HCT116 (cell line): ENCODE measurements around the gene CRY1. TPM values are rescaled to one million over a fixed set of nuclear protein-coding genes. Genes with fewer than 3 reads are reported as not detected.

Source experiments
- ATAC-seq: fragments of 200-7000 bp; cut with Tn5 transposase; 2 replicates; pipeline ENCODE4 v1.9.1; 2020; ENCODE audit warnings: mild to moderate bottlenecking, moderate library complexity
- BruUV-seq: library from RNA; stranded (reverse); fragments of 400-500 nt; replicated peaks from 2 replicates; lab custom pipeline; 2021; lab: Mats Ljungman, UMichigan
- CTCF ChIA-PET: fragments of 300-600 bp; sonication (Branson Sonifier 250); formaldehyde crosslinking; loops from one replicate; lab custom pipeline; 2021; ENCODE audit warnings: antibody characterized with exemption; lab: Charles Lee
- POLR2A ChIA-PET: fragments of 300-600, 350-600 bp; sonication (Branson Sonifier 250); formaldehyde crosslinking; loops from one replicate; lab custom pipeline; 2021; ENCODE audit warnings: antibody characterized with exemption; lab: Charles Lee
- RAD21 ChIA-PET, 2 experiments: fragments of 300-600 bp; sonication (Branson Sonifier 250); formaldehyde crosslinking; loops; one replicate each; lab custom pipeline; 2023; ENCODE audit warnings: low total read pairs in 2 of 2; ENCODE audit not compliant: uncharacterized antibody in 2 of 2, unreplicated experiment in 2 of 2, low non-redundant PET in 1 of 2; lab: Charles Lee
- DNase-seq: peaks from one replicate; pipeline ENCODE4 v3.0.0-alpha.2; 2010; ENCODE audit warnings: low read depth, low spot score
- H2AFZ ChIP-seq: fragments of 200-600 bp; shearing (Covaris generic), sonication (generic); 2 replicates; pipeline ENCODE4 v1.6.1; 2017; ENCODE audit warnings: low read depth, mixed run types, mixed read lengths, antibody characterized with exemption, low read length; ENCODE audit not compliant: poor library complexity, severe bottlenecking
- H3K27ac ChIP-seq: 2 replicates; pipeline ENCODE4 v1.5.1; 2012; ENCODE audit warnings: low read depth, low read length
- H3K27me3 ChIP-seq: fragments of 200-600 bp; sonication (generic); 2 replicates; pipeline ENCODE4 v1.6.1; 2016; ENCODE audit warnings: mixed run types, low read length, mixed read lengths; ENCODE audit not compliant: insufficient read depth
- H3K36me3 ChIP-seq, 2 experiments: fragments of 200-500 bp in 1 of 2; fragments of 200-600 bp in 1 of 2; sonication (Bioruptor generic) in 1 of 2; sonication (generic) in 1 of 2; 2 replicates each; pipeline versions ENCODE4 v1.5.1 to v1.6.1; 2014 to 2016; ENCODE audit warnings: low read length in 2 of 2, inconsistent platforms in 1 of 2, mixed read lengths in 1 of 2, mixed run types in 1 of 2; ENCODE audit not compliant: insufficient read depth in 2 of 2, control insufficient read depth in 1 of 2
- H3K4me1 ChIP-seq, 2 experiments: fragments of 200-600 bp in 1 of 2; sonication (generic) in 1 of 2; 2 replicates each; pipeline versions ENCODE4 v1.5.1 to v1.6.1; 2012 to 2017; ENCODE audit warnings: low read length in 2 of 2, inconsistent platforms in 1 of 2, mild to moderate bottlenecking in 1 of 2, mixed read lengths in 1 of 2, mixed run types in 1 of 2, moderate library complexity in 1 of 2; ENCODE audit not compliant: insufficient read depth in 2 of 2, control insufficient read depth in 1 of 2
- H3K4me2 ChIP-seq: fragments of 200-600 bp; sonication (generic); 2 replicates; pipeline ENCODE4 v1.6.1; 2017; ENCODE audit warnings: mixed run types, low read length, mixed read lengths
- H3K4me3 ChIP-seq, 2 experiments: fragments of 200-600 bp in 1 of 2; sonication (generic) in 1 of 2; replicated peaks in 1 of 2; 2 replicates each; pipeline ENCODE4 v1.5.1; 2011 to 2016; ENCODE audit warnings: low read length in 2 of 2, control low read depth in 1 of 2, low read depth in 1 of 2, mild to moderate bottlenecking in 1 of 2, mixed read lengths in 1 of 2, mixed run types in 1 of 2
- H3K79me2 ChIP-seq: fragments of 200-600 bp; sonication (generic); 2 replicates; pipeline ENCODE4 v1.6.1; 2017; ENCODE audit warnings: mild to moderate bottlenecking, mixed run types, low read length, moderate library complexity, mixed read lengths; ENCODE audit not compliant: insufficient read depth
- H3K9ac ChIP-seq: fragments of 200-600 bp; sonication (generic); 2 replicates; pipeline ENCODE4 v1.6.1; 2016; ENCODE audit warnings: low read length, mixed read lengths
- H3K9me2 ChIP-seq: fragments of 200-600 bp; sonication (generic), shearing (Covaris generic); 2 replicates; pipeline ENCODE4 v1.6.1; 2017; ENCODE audit warnings: mixed run types, mild to moderate bottlenecking, moderate library complexity; ENCODE audit not compliant: insufficient read depth
- H3K9me3 ChIP-seq, 2 experiments: fragments of 200-500 bp in 1 of 2; fragments of 200-600 bp in 1 of 2; sonication (Bioruptor generic) in 1 of 2; sonication (generic) in 1 of 2; 2 replicates each; pipeline ENCODE4 v1.6.1; 2014 to 2017; ENCODE audit warnings: low read length in 2 of 2, mixed read lengths in 2 of 2, inconsistent platforms in 1 of 2, low read depth in 1 of 2, mild to moderate bottlenecking in 1 of 2, mixed run types in 1 of 2, moderate library complexity in 1 of 2; ENCODE audit not compliant: control insufficient read depth in 1 of 2, insufficient read depth in 1 of 2
- H4K20me1 ChIP-seq: fragments of 200-600 bp; sonication (generic), shearing (Covaris generic); 2 replicates; pipeline ENCODE4 v1.6.1; 2017; ENCODE audit warnings: mixed run types, mild to moderate bottlenecking, moderate library complexity; ENCODE audit not compliant: insufficient read depth
- CBX3 ChIP-seq: IDR thresholded peaks from 2 replicates; pipeline ENCODE4 v1.6.1; 2012; ENCODE audit warnings: low read depth
- ELF1 ChIP-seq: IDR thresholded peaks from 2 replicates; pipeline ENCODE4 v1.6.1; 2012; ENCODE audit warnings: low read depth, borderline replicate concordance
- EZH2 ChIP-seq: fragments of 200-600 bp; sonication (generic); IDR thresholded peaks from 2 replicates; pipeline ENCODE4 v1.6.1; 2017; ENCODE audit warnings: antibody characterized with exemption, mixed run types
- EZH2phosphoT487 ChIP-seq: fragments of 200-600 bp; IDR thresholded peaks from 2 replicates; pipeline ENCODE4 v1.6.1; 2018; ENCODE audit warnings: antibody characterized with exemption, borderline replicate concordance
- POLR2A ChIP-seq: IDR thresholded peaks from 2 replicates; pipeline ENCODE4 v1.7.0; 2011; ENCODE audit warnings: borderline replicate concordance; ENCODE audit not compliant: insufficient read depth, insufficient read length; ENCODE audit errors: extremely low read depth
- POLR2AphosphoS5 ChIP-seq: IDR thresholded peaks from 2 replicates; pipeline ENCODE4 v1.6.1; 2011; ENCODE audit warnings: mild to moderate bottlenecking, low read depth, low read length, moderate library complexity
- RAD21 ChIP-seq: IDR thresholded peaks from 2 replicates; pipeline ENCODE4 v1.6.1; 2012; ENCODE audit warnings: low read depth, mild to moderate bottlenecking
- SIN3A ChIP-seq: IDR thresholded peaks from 2 replicates; pipeline ENCODE4 v1.6.1; 2012; ENCODE audit warnings: low read depth
- SP1 ChIP-seq: IDR thresholded peaks from 2 replicates; pipeline ENCODE4 v1.6.1; 2012; ENCODE audit warnings: low read depth
- SRF ChIP-seq: IDR thresholded peaks from 2 replicates; pipeline ENCODE4 v1.6.1; 2012; ENCODE audit warnings: low read depth
- TCF7L2 ChIP-seq: IDR thresholded peaks from 2 replicates; pipeline ENCODE4 v1.7.0; 2011; ENCODE audit warnings: borderline replicate concordance, inconsistent platforms; ENCODE audit not compliant: insufficient read depth, insufficient read length; ENCODE audit errors: extremely low read depth
- ZBTB33 ChIP-seq: IDR thresholded peaks from 2 replicates; pipeline ENCODE4 v1.6.1; 2011; ENCODE audit warnings: mild to moderate bottlenecking, low read length, moderate library complexity; ENCODE audit not compliant: insufficient replicate concordance; ENCODE audit errors: extremely low read depth
- ZFX ChIP-seq: fragments of 450-650 bp; IDR thresholded peaks from 2 replicates; pipeline ENCODE4 v1.6.1; 2017
- intact Hi-C: fragments of 100-400 bp; cut with micrococcal nuclease; formaldehyde crosslinking; loops from 2 replicates; pipeline ENCODE4 v1.10.0; 2022
- total RNA-seq: library from RNA; stranded (reverse); gene quantifications from one replicate; pipeline ENCODE4 v1.2.1, GENCODE V29; 2021; ENCODE audit not compliant: unreplicated experiment

CRY1 gene
- total RNA-seq, 1 experiment from 2014 or later: 16.3 TPM

- no peak overlapping the region for H3K27ac ChIP-seq
- ChIA-PET RAD21 (interaction anchor here in 1 of 2 experiments (0.6 kb wide), 1 partner anchor 801 kb away, joined by 3 read pairs; no protein-coding TSS in a partner anchor), POLR2A (no interaction called here), CTCF (interaction anchor here (0.8 to 11.6 kb wide), 4 partner anchors 482 to 548 kb away, joined by 3 to 141 read pairs (median 4); no protein-coding TSS in a partner anchor)
- ATAC-seq: no peak
- H2AFZ ChIP-seq: no peak overlapping the region
- no peak overlapping the region for H3K4me3 ChIP-seq
- no peak overlapping the region for H3K9ac ChIP-seq
- intact Hi-C loops: loop anchor here (1.0 kb wide), 1 partner anchor 480 kb away; no protein-coding TSS in a partner anchor
- no peak overlapping the region for H3K4me2 ChIP-seq
- H3K27me3 ChIP-seq: no peaks in the 10 kb centered on the region
- H3K4me1 ChIP-seq: peaks cover 0 to 6% of the 10 kb centered on the region in 2 experiments; a peak in 1 of 4 replicates
- no peaks in the 10 kb centered on the region for H3K79me2 ChIP-seq
- no peaks in the 10 kb centered on the region for H3K36me3 ChIP-seq
- no peaks in the 10 kb centered on the region for H4K20me1 ChIP-seq
- no peak for DNase-seq
- H3K9me2 ChIP-seq: no peaks in the 10 kb centered on the region
- TF ChIP-seq SP1 (no peak), ZFX (no peak), RAD21 (no peak), CBX3 (no peak), ELF1 (no peak), EZH2phosphoT487 (no peak), ZBTB33 (no peak), SRF (no peak), POLR2AphosphoS5 (no peak), TCF7L2 (no peak), POLR2A (no peak), SIN3A (no peak), EZH2 (no peak)
- no TSS peak for BruUV-seq
- no peaks in the 10 kb centered on the region for H3K9me3 ChIP-seq
These were observed 34.4 kb upstream of the CRY1 start for GRCh38 chr12:107127482-107128430.
